ENCODE results near the gene MCTP1. TPM values are rescaled to one million over a fixed set of nuclear protein-coding genes. Genes with fewer than 3 reads are reported as not detected.

Gene MCTP1
- total and polyA plus RNA-seq, 2 of the 13 experiments (the other 11 are each of a cell fraction or from before 2014, with no cell fraction given) = 0.15 to 0.48 TPM

GRCh38 chr5:94893412-94894135, 391.3 kb downstream of the MCTP1 start:
- ChIA-PET CTCF (ENCODE audit: low intra/inter-chr PET ratio, low total read pairs) (no interaction called here), POLR2A (no interaction called here)
- BruUV-seq (replicated peaks) = no TSS peak
- H3K27me3 ChIP-seq (ENCODE audit: control insufficient read depth in 1 of 2, insufficient read depth in 2 of 2, low read length in 2 of 2) = no peaks in the 10 kb centered on the region
- H2AFZ ChIP-seq (ENCODE audit: low read length) = no peak overlapping the region
- no peaks in the 10 kb centered on the region for H3K9me3 ChIP-seq (ENCODE audit: low read length)
- H3K4me3 ChIP-seq (replicated peaks in 1 of 3; ENCODE audit: insufficient read depth in 1 of 3, low read depth in 2 of 3, low read length in 3 of 3) = no peak overlapping the region
- no peak for ATAC-seq
- H3K4me1 ChIP-seq (ENCODE audit: insufficient read depth, low read length) = no peaks in the 10 kb centered on the region
- no peak for DNase-seq (ENCODE audit: low spot score)
- FAIRE-seq = no peak
- no peaks in the 10 kb centered on the region for H3K79me2 ChIP-seq (ENCODE audit: insufficient read depth, low read length)
- no peaks in the 10 kb centered on the region for H3K36me3 ChIP-seq (replicated peaks in 1 of 2; ENCODE audit: control insufficient read depth in 1 of 2, insufficient read depth in 2 of 2, low read length in 2 of 2)
- no peaks in the 10 kb centered on the region for H4K20me1 ChIP-seq (ENCODE audit: insufficient read depth, low read length)
- no peak overlapping the region for H3K27ac ChIP-seq (ENCODE audit: extremely low read length, insufficient read depth, low read length)
- 38% methylated on average over 5 of the region's 5 CpGs for WGBS (ENCODE audit: low lambda C conversion rate)
- TF ChIP-seq MIER3 (CRISPR knock-in tag; IDR thresholded peaks at IDR 0.05; ENCODE audit: borderline replicate concordance) (no peak), CTCF (CRISPR knock-in tag; IDR thresholded peaks at IDR 0.05) (peak; percentile 39; the same call in 1 of the 2 replicates), PBX3 (CRISPR knock-in tag; IDR thresholded peaks at IDR 0.05; ENCODE audit: borderline replicate concordance) (no peak), ZBTB44 (CRISPR knock-in tag; IDR thresholded peaks at IDR 0.05) (no peak), ZNF773 (CRISPR knock-in tag; IDR thresholded peaks at IDR 0.05; ENCODE audit: borderline replicate concordance) (no peak), TGIF2 (CRISPR knock-in tag; IDR thresholded peaks at IDR 0.05) (no peak), PLRG1 (conservative IDR thresholded peaks at IDR 0.05) (no peak), STAG1 (CRISPR knock-in tag; IDR thresholded peaks at IDR 0.05) (peak; percentile 14; the same call in 1 of the 2 replicates)
- intact Hi-C loops (cut with micrococcal nuclease; ENCODE audit: unreplicated experiment) (no loop called here), in situ Hi-C loops (cut with HindIII; ENCODE audit: extremely low pct_ligation_motif_present, low pct_unique_long_range_greater_than_20kb) (no loop called here)
- no peak overlapping the region for H3K9ac ChIP-seq (ENCODE audit: insufficient read depth, low read depth, low read length)
- H3K4me2 ChIP-seq (ENCODE audit: low read depth, low read length) = no peak overlapping the region
